ENCODE data around the gene RAB15.

Gene RAB15

DNA sequence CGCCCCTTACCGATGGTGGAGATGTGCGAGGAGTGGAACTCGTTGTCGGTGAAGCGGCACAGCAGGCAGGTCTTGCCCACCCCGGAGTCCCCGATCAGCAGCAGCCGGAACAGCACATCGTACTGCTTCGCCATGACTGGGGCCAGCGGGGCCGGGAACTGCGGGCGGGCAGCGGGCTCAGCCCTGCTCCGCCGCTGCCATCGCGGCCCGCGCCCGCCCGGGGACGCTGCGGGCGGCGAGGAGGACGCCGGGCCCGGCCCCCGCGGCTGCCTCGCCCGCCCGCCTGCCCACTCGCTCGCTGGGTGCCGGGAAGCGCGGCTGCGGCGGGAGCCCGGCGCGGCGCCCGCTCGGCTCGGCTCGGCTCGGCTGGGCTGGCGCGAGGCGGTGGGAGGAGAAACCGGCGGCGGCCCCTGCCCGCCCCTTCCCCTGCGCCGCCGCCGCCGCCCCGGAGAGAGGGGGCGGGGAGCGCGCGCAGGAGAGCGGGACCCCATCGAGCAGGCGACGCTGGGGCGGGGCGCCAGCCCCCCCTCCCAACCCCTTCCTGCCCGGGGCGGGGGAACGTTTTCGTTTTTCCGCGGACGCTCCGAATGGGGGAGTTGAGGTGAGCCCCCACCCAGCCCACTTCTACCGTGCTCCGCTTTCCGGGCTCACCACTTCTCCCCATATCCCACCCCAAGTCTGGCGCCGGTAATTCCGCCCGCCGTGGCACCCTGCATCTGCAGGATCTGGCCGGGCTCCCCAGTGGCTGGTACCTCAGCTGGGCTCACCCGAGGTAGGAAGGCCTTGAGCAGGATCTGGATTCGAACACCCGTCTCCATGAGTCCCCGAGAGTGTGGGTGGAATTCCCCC, at the start of gene RAB15:
RAB15 (minus strand) TSS at position 394 of the 849 bp plus-strand sequence; CDS start at position 134, 260 bp downstream.
- no peak for DNase-seq

DNA sequence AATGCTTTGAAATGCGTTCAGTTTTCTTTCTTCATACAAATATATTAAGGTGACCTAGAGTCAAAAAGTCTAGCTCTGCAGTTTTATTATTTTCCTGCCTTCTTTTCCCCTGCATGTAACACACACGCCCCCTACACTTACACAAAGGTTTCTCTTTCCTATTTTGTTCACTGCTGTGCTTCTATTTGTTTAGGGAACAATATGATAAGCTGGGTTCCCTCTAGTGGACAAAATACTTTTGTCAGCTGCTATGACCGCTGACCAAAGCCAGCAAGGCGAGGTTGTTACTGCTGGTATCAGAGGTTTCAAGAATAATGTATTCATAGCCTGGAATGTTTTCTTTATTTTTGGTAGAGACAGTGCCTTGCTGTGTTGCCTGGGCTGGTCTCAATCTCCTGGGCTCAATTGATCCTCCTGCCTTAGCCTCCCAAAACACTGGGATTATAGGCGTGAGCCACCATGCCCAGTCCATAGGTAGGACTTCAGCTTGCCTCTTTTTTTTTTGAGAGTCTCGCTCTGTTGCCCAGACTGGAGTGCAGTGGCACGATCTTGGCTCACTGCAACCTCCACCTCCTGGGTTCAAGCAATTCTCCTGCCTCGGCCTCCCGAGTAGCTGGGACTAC, 47.9 kb upstream of the RAB15 start:
- DNase-seq, result no peak

DNA sequence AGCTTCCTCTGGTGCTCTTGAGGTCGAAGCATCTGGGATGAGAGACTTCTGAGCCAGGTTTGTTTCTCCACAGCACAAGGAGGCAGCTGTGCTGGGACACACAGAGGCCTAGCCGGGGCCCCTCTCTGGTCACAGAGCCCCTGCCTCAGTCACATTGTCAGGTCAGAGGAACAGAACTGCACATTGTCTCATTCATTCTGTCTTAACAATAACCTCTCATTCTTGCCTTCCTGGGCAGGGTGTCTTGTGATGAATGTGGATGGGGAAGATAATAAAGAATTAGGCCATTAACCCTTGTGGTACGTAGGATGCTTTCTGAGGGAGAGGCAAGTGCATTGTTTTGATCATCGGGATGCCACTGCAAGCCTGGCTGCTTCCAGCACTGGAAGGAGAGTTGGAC, 44.3 kb upstream of the RAB15 start:
- no peak for DNase-seq

GRCh38 chr14:65015391-65015790, 43.3 kb upstream of the RAB15 start:
- DNase-seq, result no peak

GRCh38 chr14:65012353-65012752, 40.2 kb upstream of the RAB15 start:
- no peak for DNase-seq

- no peak for DNase-seq
These were observed 39.4 kb upstream of the RAB15 start for GRCh38 chr14:65011538-65011937.

- DNase-seq, result no peak
These were observed 38.2 kb upstream of the RAB15 start for GRCh38 chr14:65010211-65010931.

DNA sequence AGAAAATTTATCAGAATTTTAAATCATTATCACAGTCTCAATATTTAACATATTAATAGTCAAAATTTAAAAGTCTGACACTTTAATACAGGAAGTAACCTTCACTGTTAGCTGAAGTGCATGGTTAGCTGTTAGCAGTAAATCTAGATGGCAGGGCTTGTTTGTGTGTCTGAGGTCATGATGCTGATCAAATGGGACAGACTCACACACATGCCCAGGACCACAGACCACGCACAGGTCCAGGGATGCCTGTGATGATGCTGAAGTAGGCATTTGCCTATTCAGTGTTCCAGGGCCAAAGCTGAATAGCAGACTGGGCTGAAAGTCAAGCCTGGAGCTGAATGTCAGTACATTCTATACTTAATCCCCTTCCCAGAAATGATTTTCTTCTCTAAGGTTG, 35.1 kb upstream of the RAB15 start:
- no peak for DNase-seq

DNA sequence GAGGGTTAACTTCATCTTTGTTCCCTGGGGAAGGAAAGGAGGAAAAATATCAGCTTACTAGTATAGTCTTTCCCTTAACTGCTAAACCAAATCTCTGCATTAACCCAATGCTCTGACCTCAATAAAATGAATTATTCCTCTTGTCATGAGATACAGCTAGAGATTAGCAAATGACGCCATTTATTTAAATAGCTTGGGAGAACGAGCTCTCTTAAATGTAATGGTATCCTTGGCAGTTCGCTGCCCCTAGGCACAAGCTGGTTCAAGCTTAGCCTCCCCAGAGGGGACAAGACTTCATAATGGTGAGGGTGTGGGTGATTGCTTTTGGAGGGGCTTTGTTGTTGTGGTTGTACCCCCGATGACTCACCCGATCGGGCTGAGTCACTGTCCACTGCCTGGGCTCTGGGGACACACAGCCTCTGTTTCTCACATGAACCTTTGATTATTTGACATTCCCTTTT, 34.2 kb upstream of the RAB15 start:
- no peak for DNase-seq

DNA sequence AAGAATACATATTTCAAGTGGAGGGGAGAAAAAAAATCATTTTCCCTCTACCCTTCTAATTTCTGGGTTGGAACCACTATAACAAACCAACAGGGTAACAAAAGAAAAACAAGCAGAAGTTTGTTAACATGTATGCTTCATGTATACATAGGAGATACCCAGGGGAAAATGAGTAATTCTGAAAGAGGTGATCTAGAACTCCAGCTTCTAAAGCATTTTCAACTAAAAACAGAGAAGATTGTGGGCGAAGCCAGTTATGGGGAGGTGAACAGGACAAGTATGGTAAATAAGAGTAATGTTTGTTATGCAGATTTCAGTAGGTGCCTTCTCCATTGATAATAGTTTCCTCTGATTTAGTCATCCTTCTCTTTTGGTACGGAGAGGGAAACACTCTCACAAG, 31.3 kb upstream of the RAB15 start:
- DNase-seq, result no peak

DNA sequence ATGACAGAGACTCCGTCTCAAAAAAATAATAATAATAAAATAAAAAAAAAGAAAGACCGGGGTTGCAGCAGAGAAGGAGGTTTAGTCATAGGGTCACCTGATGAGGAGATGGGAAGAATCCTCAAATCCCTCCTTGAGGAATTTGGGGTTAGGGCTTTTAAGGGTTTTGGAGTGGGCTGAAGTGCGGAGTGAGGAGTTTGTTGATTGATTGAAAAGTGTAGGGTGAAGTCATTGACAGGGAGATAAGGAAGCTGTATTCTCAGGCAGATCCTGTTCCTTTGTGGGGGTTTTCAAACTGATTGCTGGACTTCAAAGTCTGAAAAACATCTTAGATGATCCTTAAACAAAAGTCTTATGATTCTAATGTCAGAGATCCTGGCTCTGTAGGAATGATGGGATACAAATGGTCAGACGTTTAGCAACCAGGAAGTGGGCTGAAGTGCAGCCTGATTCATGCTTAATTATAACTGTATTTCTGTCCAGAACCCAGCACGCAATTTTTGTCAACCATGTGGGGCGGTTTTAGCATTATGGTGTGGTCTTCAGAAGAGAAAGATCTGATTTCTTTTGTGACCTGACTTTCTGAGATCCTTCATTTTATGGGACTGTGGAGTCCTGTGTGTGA, 30.6 kb upstream of the RAB15 start:
- DNase-seq, result no peak

- DNase-seq, result no peak
These were observed 29.6 kb upstream of the RAB15 start for GRCh38 chr14:65001723-65002122.

DNA sequence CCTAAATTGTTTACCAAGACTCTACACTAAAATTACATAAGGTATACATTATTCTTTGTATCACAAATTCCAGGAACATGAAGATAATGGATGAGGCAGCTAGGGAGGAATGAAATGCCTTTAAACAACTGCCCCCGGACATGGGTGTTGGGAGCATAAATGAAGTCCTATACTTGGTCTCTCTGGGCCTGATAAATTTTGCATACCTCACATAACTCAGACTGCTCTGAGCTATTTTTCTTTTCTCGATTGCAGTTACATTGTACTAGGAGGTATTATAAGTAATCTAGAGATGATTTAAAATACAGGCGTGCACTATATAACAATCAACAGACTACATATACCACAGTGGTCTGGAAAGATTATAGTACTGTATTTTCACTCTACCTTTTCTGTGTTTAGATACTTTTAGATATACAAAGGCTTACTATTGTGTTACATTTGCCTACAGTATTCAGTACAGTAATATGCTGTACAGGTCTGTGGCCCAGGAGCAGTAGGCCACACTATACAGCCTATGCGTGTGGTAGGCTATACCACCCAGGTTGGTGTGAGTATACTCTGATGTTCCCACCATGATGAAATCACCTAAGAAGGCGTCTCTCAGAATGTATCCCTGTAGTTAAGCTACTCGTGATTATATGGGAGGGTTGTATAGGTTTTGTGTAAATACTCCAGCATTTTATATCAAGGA, 28.9 kb upstream of the RAB15 start:
- no peak for DNase-seq

DNA sequence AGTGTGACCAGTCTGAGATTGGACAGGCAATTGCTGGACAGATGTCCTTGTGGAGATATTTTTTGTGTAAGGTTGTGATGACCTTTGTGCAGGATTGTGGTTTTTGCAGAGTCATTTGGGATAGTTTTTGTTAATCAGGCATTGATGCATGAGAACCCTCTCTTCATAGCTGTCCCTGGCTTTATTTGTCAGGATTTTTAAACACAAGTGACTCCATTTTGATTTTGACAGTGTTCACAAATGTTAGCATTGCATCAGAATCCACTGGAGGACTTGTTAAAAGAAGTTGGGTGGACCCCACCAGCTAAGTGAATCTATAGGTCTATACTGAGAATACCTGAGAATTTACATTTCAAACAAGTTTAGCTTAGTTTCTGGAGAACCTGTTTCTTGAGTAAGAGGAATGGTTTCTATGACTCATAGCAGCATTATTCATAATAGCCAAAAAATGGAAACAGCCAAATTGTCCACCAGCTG, 26.4 kb upstream of the RAB15 start:
- no peak for DNase-seq

GRCh38 chr14:64997108-64997794, 25.1 kb upstream of the RAB15 start:
- no peak for DNase-seq

GRCh38 chr14:64995291-64995690, 23.2 kb upstream of the RAB15 start:
- no peak for DNase-seq

DNA sequence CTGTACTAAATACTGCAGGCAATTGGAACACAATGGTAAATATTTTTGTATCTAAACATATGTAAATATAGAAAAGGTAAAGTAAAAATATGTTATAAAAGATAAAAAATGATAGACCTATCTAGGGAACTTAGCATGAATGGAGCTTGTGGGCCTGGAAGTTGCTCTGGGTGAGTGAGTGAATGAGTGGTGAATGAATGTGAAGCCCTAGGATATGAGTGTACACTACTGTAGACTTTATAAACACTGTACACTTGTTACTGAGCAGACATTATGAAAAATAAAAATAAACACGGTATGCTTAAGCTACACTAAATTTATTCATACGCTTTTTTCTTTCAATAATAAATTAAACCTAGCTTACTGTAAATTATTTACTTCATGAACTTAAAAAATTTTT, 22.4 kb upstream of the RAB15 start:
- DNase-seq, result no peak

- DNase-seq, result no peak
These were observed 21.3 kb upstream of the RAB15 start for GRCh38 chr14:64993266-64993930.

DNA sequence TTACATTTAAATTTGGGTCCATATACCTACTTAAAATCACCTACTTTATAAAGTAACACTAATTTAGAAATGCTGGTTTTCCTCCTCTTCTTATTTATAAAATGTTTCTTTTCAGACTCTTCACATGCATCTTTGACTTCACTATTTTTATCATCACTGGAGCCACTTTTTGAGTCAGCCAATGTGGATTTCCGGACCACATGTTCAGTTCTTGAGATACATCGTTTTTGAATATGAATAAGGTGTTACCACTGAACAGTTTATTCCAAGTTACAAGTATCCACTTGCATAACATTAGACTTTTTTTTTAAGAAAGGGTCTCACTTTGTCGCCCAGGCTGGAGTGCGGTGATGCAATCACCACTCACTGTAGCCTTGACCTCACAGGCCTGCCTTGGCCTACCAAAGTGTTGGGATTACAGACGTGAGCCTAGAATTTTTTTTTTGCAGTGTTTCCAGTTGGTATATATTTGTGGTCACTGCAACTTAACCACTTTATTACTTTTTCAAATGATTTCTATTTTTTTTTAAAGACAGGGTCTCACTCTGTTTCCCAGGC, 20.3 kb upstream of the RAB15 start:
- no peak for DNase-seq

- DNase-seq, result no peak
These were observed 18.8 kb upstream of the RAB15 start for GRCh38 chr14:64990939-64991338.

DNA sequence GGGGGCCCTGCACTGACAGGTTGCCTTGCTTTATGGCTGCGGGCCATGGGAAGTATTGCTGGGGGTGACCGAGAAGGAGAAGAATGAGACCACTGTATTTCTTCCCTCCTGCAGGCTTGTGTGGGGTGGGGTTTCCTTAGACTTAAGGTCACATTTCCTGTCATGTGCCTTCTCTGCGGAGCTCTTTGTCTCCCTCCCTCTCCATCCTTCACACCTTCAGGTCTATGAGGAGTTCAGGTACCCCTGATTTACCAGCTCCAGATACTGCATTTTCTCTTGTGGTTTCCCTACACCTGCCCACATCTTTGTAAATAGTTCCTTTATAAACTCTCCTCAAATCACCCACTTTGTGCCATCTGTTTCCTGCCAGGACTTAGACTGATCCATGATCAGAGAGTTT, 18.2 kb upstream of the RAB15 start:
- no peak for DNase-seq

Data from cortex of kidney (tissue), 1 donor.